ENCODE data around the gene CRTAC1. TPM values are rescaled to one million over a fixed set of nuclear protein-coding genes. Genes with fewer than 3 reads are reported as not detected.

Gene CRTAC1
- total and polyA plus RNA-seq, 9 of the 15 experiments (the other 6 are each of a cell fraction or from before 2014, with no cell fraction given), result not detected

DNA sequence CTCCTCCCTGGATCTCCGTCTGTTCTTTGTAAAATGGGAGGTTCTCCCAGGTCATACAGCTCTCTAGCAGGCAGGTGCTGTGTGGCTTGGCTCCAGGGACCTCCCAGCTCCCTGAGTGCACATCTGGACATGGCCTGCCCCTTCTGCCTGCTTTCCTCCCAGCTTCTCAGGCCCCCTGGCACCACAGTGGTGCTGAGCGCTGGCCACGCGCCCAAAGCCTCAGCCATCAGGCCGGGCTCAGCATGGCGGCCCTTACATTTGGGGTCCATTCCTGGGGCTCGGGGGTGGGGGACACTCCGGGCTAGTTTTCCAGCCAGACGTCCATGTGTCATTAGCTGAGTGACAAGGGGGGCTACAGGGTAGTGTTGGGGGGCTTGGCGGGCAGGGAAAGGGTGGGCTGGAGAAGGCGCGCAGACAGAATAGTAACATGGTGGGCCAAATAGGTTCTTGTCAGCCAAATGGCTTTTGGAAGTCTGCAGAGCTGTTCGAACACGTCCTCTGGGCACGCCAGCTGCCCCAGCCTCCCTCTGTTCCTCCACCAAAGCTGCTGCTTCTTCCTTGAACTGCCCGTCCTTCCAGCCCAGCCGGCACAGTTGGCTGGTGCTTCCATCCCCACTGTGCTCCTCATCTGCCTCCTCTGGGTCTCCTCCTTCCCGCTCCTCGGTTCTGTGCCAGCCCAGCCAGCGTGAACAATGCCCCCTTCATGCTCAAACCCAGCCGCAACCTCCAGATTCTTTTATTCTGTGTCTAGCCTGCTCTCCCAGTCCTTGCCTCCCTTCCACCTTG, 114.9 kb downstream of the CRTAC1 start (continued):
- no peak for TF ChIP-seq ZNF551 (CRISPR knock-in tag; IDR thresholded peaks at IDR 0.05)

DNA sequence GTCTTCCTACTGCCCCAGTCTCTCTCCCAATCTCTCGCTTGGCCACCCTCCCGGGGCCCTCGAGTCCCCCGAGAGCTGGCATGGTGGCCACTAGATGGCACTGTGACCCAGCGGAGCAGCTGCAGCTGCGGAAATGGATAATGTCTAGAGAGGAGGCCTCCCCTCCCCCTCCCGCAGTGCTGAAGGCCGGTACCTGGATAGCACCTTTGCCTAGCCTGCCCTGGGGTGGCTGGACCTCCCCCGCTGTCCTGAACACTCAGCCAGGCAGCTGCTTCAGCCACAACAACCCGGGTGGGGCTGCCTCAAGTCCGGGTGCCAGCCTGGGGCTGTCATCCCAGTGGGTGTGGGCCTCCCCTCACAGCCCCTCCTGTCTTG, 115.6 kb downstream of the CRTAC1 start:
- peak; percentile 76 to 81 (median 78) for DNase-seq (ENCODE audit: extremely low read depth in 1 of 4, low spot score in 3 of 4)
- H2AFZ ChIP-seq (ENCODE audit: low read depth, low read length), result no peak overlapping the region
- in situ Hi-C loops (cut with MboI), result loop anchor here (25.0 kb wide), 1 partner anchor 397 kb away; no protein-coding TSS in a partner anchor
- TF ChIP-seq, protein P1, sequence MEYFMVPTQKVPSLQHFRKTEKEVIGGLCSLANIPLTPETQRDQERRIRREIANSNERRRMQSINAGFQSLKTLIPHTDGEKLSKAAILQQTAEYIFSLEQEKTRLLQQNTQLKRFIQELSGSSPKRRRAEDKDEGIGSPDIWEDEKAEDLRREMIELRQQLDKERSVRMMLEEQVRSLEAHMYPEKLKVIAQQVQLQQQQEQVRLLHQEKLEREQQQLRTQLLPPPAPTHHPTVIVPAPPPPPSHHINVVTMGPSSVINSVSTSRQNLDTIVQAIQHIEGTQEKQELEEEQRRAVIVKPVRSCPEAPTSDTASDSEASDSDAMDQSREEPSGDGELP (CRISPR knock-in tag; IDR thresholded peaks at IDR 0.05; ENCODE audit: borderline replicate concordance), result peak; percentile 45; the same call in 1 of the 2 replicates
- no peak for TF ChIP-seq ZNF140 (CRISPR knock-in tag; IDR thresholded peaks at IDR 0.05)
- peak; percentile 47; the same call in 1 of the 2 replicates for TF ChIP-seq RB1 (IDR thresholded peaks at IDR 0.05; ENCODE audit: low read depth)
- peak; percentile 63; the same call in 1 of the 2 replicates for TF ChIP-seq ETV5 (CRISPR knock-in tag; IDR thresholded peaks at IDR 0.05; ENCODE audit: low read depth)
- TF ChIP-seq, protein P2, sequence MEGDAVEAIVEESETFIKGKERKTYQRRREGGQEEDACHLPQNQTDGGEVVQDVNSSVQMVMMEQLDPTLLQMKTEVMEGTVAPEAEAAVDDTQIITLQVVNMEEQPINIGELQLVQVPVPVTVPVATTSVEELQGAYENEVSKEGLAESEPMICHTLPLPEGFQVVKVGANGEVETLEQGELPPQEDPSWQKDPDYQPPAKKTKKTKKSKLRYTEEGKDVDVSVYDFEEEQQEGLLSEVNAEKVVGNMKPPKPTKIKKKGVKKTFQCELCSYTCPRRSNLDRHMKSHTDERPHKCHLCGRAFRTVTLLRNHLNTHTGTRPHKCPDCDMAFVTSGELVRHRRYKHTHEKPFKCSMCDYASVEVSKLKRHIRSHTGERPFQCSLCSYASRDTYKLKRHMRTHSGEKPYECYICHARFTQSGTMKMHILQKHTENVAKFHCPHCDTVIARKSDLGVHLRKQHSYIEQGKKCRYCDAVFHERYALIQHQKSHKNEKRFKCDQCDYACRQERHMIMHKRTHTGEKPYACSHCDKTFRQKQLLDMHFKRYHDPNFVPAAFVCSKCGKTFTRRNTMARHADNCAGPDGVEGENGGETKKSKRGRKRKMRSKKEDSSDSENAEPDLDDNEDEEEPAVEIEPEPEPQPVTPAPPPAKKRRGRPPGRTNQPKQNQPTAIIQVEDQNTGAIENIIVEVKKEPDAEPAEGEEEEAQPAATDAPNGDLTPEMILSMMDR (IDR thresholded peaks at IDR 0.05 in 2 of 3, conservative IDR thresholded peaks at IDR 0.05 in 1 of 3; ENCODE audit: insufficient read depth in 2 of 3, low read depth in 1 of 3, low read length in 3 of 3), result peak; percentile 77 to 88 (median 85)
- 0 out of 2 replicates have a peak, but pooled peaks have one; percentile 29 for TF ChIP-seq CC2D1A (IDR thresholded peaks at IDR 0.05)
- no peak for TF ChIP-seq ATF6 (CRISPR knock-in tag; IDR thresholded peaks at IDR 0.05)
- no peak for TF ChIP-seq NFE2 (IDR thresholded peaks at IDR 0.05; ENCODE audit: low read depth)
- TF ChIP-seq ZNF740 (CRISPR knock-in tag; IDR thresholded peaks at IDR 0.05), result peak; percentile 87; the same call in 1 of the 2 replicates
- TF ChIP-seq ZNF740 (tag; IDR thresholded peaks at IDR 0.05), result no peak
- TF ChIP-seq NFIC (IDR thresholded peaks at IDR 0.05), result peak; percentile 13; the same call in 1 of the 2 replicates

More for the DNA sequence above, 115.6 kb downstream of the CRTAC1 start:
- Histone ChIP-seq H4K20me1 (replicated peaks; ENCODE audit: control insufficient read depth, insufficient read depth, low read length) (0 out of 2 replicates have a peak, but pooled peaks cover 5% of the 10 kb centered on the region), H3K4me3 (no peak overlapping the region), H3K79me2 (ENCODE audit: control insufficient read depth, insufficient read depth, low read length) (no peaks in the 10 kb centered on the region), H3K27me3 (ENCODE audit: control insufficient read depth in 2 of 2, insufficient read depth in 2 of 2, low read length in 2 of 2) (peaks cover 0 to 18% of the 10 kb centered on the region in 2 experiments; a peak in 2 of 5 replicates), H3K9ac (ENCODE audit: insufficient read depth in 1 of 2, low read depth in 2 of 2, low read length in 2 of 2) (no peak overlapping the region), H3K4me1 (replicated peaks in 1 of 2; ENCODE audit: control insufficient read depth in 2 of 2, insufficient read depth in 2 of 2, low read length in 2 of 2) (peaks cover 0 to 8% of the 10 kb centered on the region in 2 experiments; a peak in 2 of 5 replicates), H3K9me3 (replicated peaks; ENCODE audit: control insufficient read depth, insufficient read depth, low read depth, low read length) (no peaks in the 10 kb centered on the region), H3K36me3 (ENCODE audit: control insufficient read depth, insufficient read depth, low read length) (no peaks in the 10 kb centered on the region), H3K27ac (ENCODE audit: extremely low read depth, low read depth, low read length) (no peak overlapping the region), H3K9me1 (ENCODE audit: control insufficient read depth, insufficient read depth, low read length) (no peaks in the 10 kb centered on the region), H3K4me2 (ENCODE audit: insufficient read depth, low read length) (no peak overlapping the region)
- ChIA-PET POLR2A (interaction anchor here (0.6 kb wide), 1 partner anchor 130 kb away, joined by 3 read pairs; no protein-coding TSS in a partner anchor), CTCF (ENCODE audit: low intra/inter-chr PET ratio) (interaction anchor here (0.6 to 1.6 kb wide), 4 partner anchors 114 to 750 kb away, joined by 3 to 9 read pairs (median 4); no protein-coding TSS in a partner anchor)
- WGBS (ENCODE audit: insufficient coverage, low coverage, missing lambda C conversion rate), result 5% methylated on average over 4 of the region's 11 CpGs
- intact Hi-C loops (cut with micrococcal nuclease), result loop anchor here (1.0 to 10.0 kb wide), 3 partner anchors 113 to 390 kb away; no protein-coding TSS in a partner anchor
- BruUV-seq (replicated peaks), result no TSS peak
- ATAC-seq (peak; percentile 99), FAIRE-seq (peak; percentile 67)
